Subcutaneous adipose tissue (tissue), 4 donors: ENCODE measurements around the gene RNLS. TPM values are rescaled to one million over a fixed set of nuclear protein-coding genes. Genes with fewer than 3 reads are reported as not detected.

ENCODE experiments used
- CTCF ChIP-seq: fragments of 450-650 bp; IDR thresholded peaks from one replicate; pipeline ENCODE4 v1.5.1; 2016; ENCODE audit warnings: low read depth, mild to moderate bottlenecking, control low read depth, antibody characterized with exemption, moderate library complexity
- small RNA-seq: library from RNA; depleted of rRNA; stranded (forward); fragments of <200 nt; gene quantifications from one replicate; pipeline ENCODE3, GENCODE V24; 2016
- total RNA-seq, 4 donors: library from RNA; depleted of rRNA; stranded (reverse); fragments of >200 nt; gene quantifications; one replicate each; pipeline ENCODE4 v1.1.0, GENCODE V29; 2016

RNLS gene
- total RNA-seq, 4 donors from 2014 or later: 14.1 to 27.7 (median 23.1) TPM

- TF ChIP-seq CTCF: no peak
Observed at GRCh38 chr10:88226071-88226659, 357.0 kb downstream of the RNLS start.

Small RNAs within 50 kb of the gene (small RNA-seq; reads per million reads assigned to genes)
- not detected for gene AL353149.1
- gene RF00019: 0.49 reads per million

Other genes with a start within 250 kb of the RNLS start
- 1 to 10 TPM in 1 of 4 donors, under 1 TPM in 2, not detected in 1; 0.17 to 2.2 (median 0.75) TPM for gene LIPJ, start 3.4 kb upstream of the RNLS start, total RNA-seq
- under 1 TPM in 2 of 4 donors, not detected in 2; 0.34 to 0.75 TPM for gene LIPF, start 81.1 kb upstream of the RNLS start, total RNA-seq
- not detected for gene LIPK, start 122.9 kb upstream of the RNLS start, total RNA-seq
- gene LIPN, start 176.7 kb upstream of the RNLS start, total RNA-seq: 1 to 10 TPM in 1 of 4 donors, not detected in 3; 1.7 TPM
- not detected for gene LIPM, start 219.4 kb upstream of the RNLS start, total RNA-seq